Measurements from ENCODE around the gene PKIB. TPM values are rescaled to one million over a fixed set of nuclear protein-coding genes. Genes with fewer than 3 reads are reported as not detected.

PKIB gene
- polyA plus RNA-seq, 1 donor (not counting 4 experiments of a cell fraction or from before 2014, with no cell fraction given): 8.7 TPM

GRCh38 chr6:122760330-122760729 is 150.1 kb downstream of the PKIB start:
- no peaks in the 10 kb centered on the region for H4K20me1 ChIP-seq (ENCODE audit: control insufficient read depth, extremely low read depth, insufficient read depth, low read length)
- no peak for FAIRE-seq
- dilution Hi-C loops (cut with MboI; ENCODE audit: extremely low pct_ligation_motif_present, low sequenced_read_pairs): no loop called here

GRCh38 chr6:122766256-122766655 is 156.1 kb downstream of the PKIB start:
- no peak overlapping the region for H3K4me2 ChIP-seq (ENCODE audit: control insufficient read depth, extremely low read depth, insufficient read depth, low read depth, low read length)
- H3K9ac ChIP-seq (ENCODE audit: control insufficient read depth, extremely low read depth, insufficient read depth, low read length): no peak overlapping the region
- no peaks in the 10 kb centered on the region for H3K36me3 ChIP-seq (ENCODE audit: control insufficient read depth in 2 of 2, extremely low read depth in 1 of 2, insufficient read depth in 2 of 2, low read length in 2 of 2)
- dilution Hi-C loops (cut with MboI; ENCODE audit: extremely low pct_ligation_motif_present, low sequenced_read_pairs): no loop called here
- H3K9me1 ChIP-seq (ENCODE audit: control insufficient read depth, extremely low read depth, insufficient read depth, low read length): no peaks in the 10 kb centered on the region
- no peak overlapping the region for H3K4me3 ChIP-seq (ENCODE audit: control insufficient read depth in 2 of 3, extremely low read depth in 1 of 3, insufficient read depth in 2 of 3, low read depth in 1 of 3, low read length in 3 of 3)
- H3K27ac ChIP-seq (ENCODE audit: control insufficient read depth, insufficient read depth, low read length): no peak overlapping the region
- TF ChIP-seq EZH2 (IDR thresholded peaks at IDR 0.05; ENCODE audit: low read length) (no peak), CTCF (optimal IDR thresholded peaks at IDR 0.05 in 1 of 3, IDR thresholded peaks at IDR 0.05 in 1 of 3, conservative IDR thresholded peaks at IDR 0.05 in 1 of 3; ENCODE audit: extremely low read depth in 1 of 3, insufficient read depth in 2 of 3, low read length in 3 of 3) (no peak)
- DNase-seq (ENCODE audit: low read depth, low spot score) (no peak), FAIRE-seq (no peak)
- H2AFZ ChIP-seq (ENCODE audit: control insufficient read depth, low read length): no peak overlapping the region
- no peaks in the 10 kb centered on the region for H4K20me1 ChIP-seq (ENCODE audit: control insufficient read depth, extremely low read depth, insufficient read depth, low read length)
- no peaks in the 10 kb centered on the region for H3K27me3 ChIP-seq (ENCODE audit: control insufficient read depth, extremely low read depth, insufficient read depth, low read length)
- H3K4me1 ChIP-seq (ENCODE audit: control insufficient read depth, extremely low read depth, insufficient read depth, low read length): peaks cover 3% of the 10 kb centered on the region
- H3K79me2 ChIP-seq (ENCODE audit: control insufficient read depth, insufficient read depth, low read length): no peaks in the 10 kb centered on the region
- H3K9me3 ChIP-seq (ENCODE audit: control insufficient read depth, low read depth, low read length): no peaks in the 10 kb centered on the region

More at GRCh38 chr6:122760330-122760729, 150.1 kb downstream of the PKIB start:
- Histone ChIP-seq H3K4me1 (ENCODE audit: control insufficient read depth, extremely low read depth, insufficient read depth, low read length) (peaks cover 2% of the 10 kb centered on the region), H2AFZ (ENCODE audit: control insufficient read depth, low read length) (no peak overlapping the region), H3K9ac (ENCODE audit: control insufficient read depth, extremely low read depth, insufficient read depth, low read length) (no peak overlapping the region), H3K4me2 (ENCODE audit: control insufficient read depth, extremely low read depth, insufficient read depth, low read depth, low read length) (no peak overlapping the region), H3K9me1 (ENCODE audit: control insufficient read depth, extremely low read depth, insufficient read depth, low read length) (no peaks in the 10 kb centered on the region), H3K4me3 (ENCODE audit: control insufficient read depth in 2 of 3, extremely low read depth in 1 of 3, insufficient read depth in 2 of 3, low read depth in 1 of 3, low read length in 3 of 3) (no peak overlapping the region), H3K9me3 (ENCODE audit: control insufficient read depth, low read depth, low read length) (no peaks in the 10 kb centered on the region), H3K27me3 (ENCODE audit: control insufficient read depth, extremely low read depth, insufficient read depth, low read length) (no peaks in the 10 kb centered on the region), H3K27ac (ENCODE audit: control insufficient read depth, insufficient read depth, low read length) (no peak overlapping the region), H3K79me2 (ENCODE audit: control insufficient read depth, insufficient read depth, low read length) (no peaks in the 10 kb centered on the region), H3K36me3 (ENCODE audit: control insufficient read depth in 2 of 2, extremely low read depth in 1 of 2, insufficient read depth in 2 of 2, low read length in 2 of 2) (no peaks in the 10 kb centered on the region)
- TF ChIP-seq CTCF (optimal IDR thresholded peaks at IDR 0.05 in 1 of 3, IDR thresholded peaks at IDR 0.05 in 1 of 3, conservative IDR thresholded peaks at IDR 0.05 in 1 of 3; ENCODE audit: extremely low read depth in 1 of 3, insufficient read depth in 2 of 3, low read length in 3 of 3): no peak
- DNase-seq (ENCODE audit: low read depth, low spot score): no peak
